GM15510 (cell line): Measurements from ENCODE around the gene SAE1.

Source experiments
- POLR2A ChIP-seq: IDR thresholded peaks from 3 replicates; pipeline ENCODE4 v1.6.1; 2011; ENCODE audit warnings: borderline replicate concordance; ENCODE audit not compliant: insufficient read length; ENCODE audit errors: extremely low read depth

Gene SAE1

GRCh38 chr19:47168065-47168464, 37.4 kb downstream of the SAE1 start:
- TF ChIP-seq POLR2A: no peak

- TF ChIP-seq POLR2A: no peak
Observed at GRCh38 chr19:47172666-47173455, 42.2 kb downstream of the SAE1 start.

- no peak for TF ChIP-seq POLR2A
Observed at GRCh38 chr19:47176071-47176626, 45.5 kb downstream of the SAE1 start.

- no peak for TF ChIP-seq POLR2A
Observed at GRCh38 chr19:47176627-47177090, 46.0 kb downstream of the SAE1 start.

- TF ChIP-seq POLR2A: no peak
Observed at GRCh38 chr19:47179653-47180310, 49.1 kb downstream of the SAE1 start.

- TF ChIP-seq POLR2A: no peak
Observed at GRCh38 chr19:47183601-47184000, 53.0 kb downstream of the SAE1 start.

GRCh38 chr19:47186446-47187334, 56.1 kb downstream of the SAE1 start:
- no peak for TF ChIP-seq POLR2A

- no peak for TF ChIP-seq POLR2A
Observed at GRCh38 chr19:47187335-47187655, 56.7 kb downstream of the SAE1 start.

GRCh38 chr19:47187797-47188196, 57.2 kb downstream of the SAE1 start:
- no peak for TF ChIP-seq POLR2A

GRCh38 chr19:47188507-47189033, 57.9 kb downstream of the SAE1 start:
- no peak for TF ChIP-seq POLR2A

GRCh38 chr19:47190167-47190727, 59.6 kb downstream of the SAE1 start:
- TF ChIP-seq POLR2A: no peak

- TF ChIP-seq POLR2A: no peak
Observed at GRCh38 chr19:47195434-47195833, 64.8 kb downstream of the SAE1 start.

GRCh38 chr19:47197141-47197540, 66.5 kb downstream of the SAE1 start:
- TF ChIP-seq POLR2A: no peak

GRCh38 chr19:47200530-47200929, 69.9 kb downstream of the SAE1 start:
- no peak for TF ChIP-seq POLR2A
